Measurements from ENCODE around the gene EBLN2. TPM values are rescaled to one million over a fixed set of nuclear protein-coding genes. Genes with fewer than 3 reads are reported as not detected.

Gene EBLN2
- total RNA-seq, 1 donor from 2014 or later, result 11.3 TPM

DNA sequence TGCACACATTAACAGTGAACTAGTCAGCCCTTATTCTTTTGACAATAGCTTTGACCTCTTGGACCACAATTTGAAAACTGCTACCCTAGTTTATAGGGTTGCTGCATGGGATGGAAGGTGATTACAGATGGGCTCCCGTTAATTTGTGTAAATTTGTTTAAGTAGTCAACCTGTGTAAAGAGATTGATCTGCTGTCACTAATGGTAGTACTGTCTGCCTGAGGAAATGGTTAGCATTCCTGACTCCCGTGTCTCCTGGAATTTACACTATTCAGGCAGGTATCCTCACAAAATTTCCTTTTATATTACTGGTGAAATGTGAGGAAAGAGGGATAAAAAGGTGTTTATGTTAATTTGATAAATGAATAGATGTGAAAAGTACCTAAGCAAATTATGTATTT is 15.3 kb upstream of the EBLN2 start:
- Mint-ChIP-seq H3K27me3 (ENCODE audit: low read depth) (no peaks in the 10 kb centered on the region), H3K9me3 (no peaks in the 10 kb centered on the region), H3K4me1 (peaks cover 26% of the 10 kb centered on the region), H3K4me3 (no peak overlapping the region), H3K36me3 (peaks cover 5% of the 10 kb centered on the region), H3K27ac (no peak overlapping the region)
- TF ChIP-seq, protein P1, sequence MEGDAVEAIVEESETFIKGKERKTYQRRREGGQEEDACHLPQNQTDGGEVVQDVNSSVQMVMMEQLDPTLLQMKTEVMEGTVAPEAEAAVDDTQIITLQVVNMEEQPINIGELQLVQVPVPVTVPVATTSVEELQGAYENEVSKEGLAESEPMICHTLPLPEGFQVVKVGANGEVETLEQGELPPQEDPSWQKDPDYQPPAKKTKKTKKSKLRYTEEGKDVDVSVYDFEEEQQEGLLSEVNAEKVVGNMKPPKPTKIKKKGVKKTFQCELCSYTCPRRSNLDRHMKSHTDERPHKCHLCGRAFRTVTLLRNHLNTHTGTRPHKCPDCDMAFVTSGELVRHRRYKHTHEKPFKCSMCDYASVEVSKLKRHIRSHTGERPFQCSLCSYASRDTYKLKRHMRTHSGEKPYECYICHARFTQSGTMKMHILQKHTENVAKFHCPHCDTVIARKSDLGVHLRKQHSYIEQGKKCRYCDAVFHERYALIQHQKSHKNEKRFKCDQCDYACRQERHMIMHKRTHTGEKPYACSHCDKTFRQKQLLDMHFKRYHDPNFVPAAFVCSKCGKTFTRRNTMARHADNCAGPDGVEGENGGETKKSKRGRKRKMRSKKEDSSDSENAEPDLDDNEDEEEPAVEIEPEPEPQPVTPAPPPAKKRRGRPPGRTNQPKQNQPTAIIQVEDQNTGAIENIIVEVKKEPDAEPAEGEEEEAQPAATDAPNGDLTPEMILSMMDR (IDR thresholded peaks at IDR 0.05; ENCODE audit: unreplicated experiment), result no peak
- DNase-seq (ENCODE audit: low spot score in 2 of 2, unreplicated experiment in 2 of 2), result no peak

DNA sequence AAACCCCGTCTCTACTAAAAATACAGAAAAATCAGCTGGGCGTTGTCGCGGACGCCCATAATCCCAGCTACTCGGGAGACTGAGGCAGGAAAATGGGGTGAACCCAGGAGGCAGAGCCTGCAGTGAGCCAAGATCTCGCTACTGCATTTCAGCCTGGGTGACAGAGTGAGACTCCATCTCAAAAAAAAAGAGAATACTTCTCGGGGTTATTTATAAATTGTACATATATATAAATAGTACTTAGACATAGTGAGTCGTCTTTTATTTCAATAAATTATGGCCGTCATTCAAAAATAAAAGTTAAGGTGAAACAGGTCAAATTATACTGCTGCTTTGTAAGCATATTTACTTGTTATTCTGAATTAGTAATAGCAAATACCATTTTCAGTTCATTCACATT is 12.1 kb upstream of the EBLN2 start:
- Mint-ChIP-seq H3K4me3 (no peak overlapping the region), H3K9me3 (no peaks in the 10 kb centered on the region), H3K4me1 (peaks cover 10% of the 10 kb centered on the region), H3K27me3 (ENCODE audit: low read depth) (no peaks in the 10 kb centered on the region), H3K27ac (no peak overlapping the region), H3K36me3 (peaks cover 5% of the 10 kb centered on the region)
- DNase-seq (ENCODE audit: low spot score in 2 of 2, unreplicated experiment in 2 of 2), result no peak
- TF ChIP-seq, protein P1 (IDR thresholded peaks at IDR 0.05; ENCODE audit: unreplicated experiment), result no peak

DNA sequence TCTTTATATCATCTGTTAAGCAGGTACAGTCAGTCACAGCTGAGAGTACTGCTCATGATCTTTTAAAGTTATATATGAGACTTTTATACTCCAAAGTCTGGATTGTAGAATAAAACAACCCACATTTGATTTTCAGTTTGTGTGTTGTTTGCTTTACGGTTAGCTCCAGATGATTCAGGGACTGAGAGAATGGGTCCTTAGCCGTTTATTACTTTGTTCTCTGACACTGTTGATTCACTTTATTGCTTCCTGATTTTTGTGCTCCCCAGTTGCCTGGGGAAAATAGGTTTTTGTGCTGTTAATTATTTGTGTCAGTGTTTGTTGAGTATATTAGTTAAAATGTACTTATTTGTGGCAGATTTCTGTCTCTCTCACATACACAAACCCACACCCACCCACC is 8.6 kb upstream of the EBLN2 start:
- Mint-ChIP-seq H3K4me3 (no peak overlapping the region), H3K36me3 (peaks cover 5% of the 10 kb centered on the region), H3K4me1 (peaks cover 11% of the 10 kb centered on the region), H3K9me3 (no peaks in the 10 kb centered on the region), H3K27ac (peak overlapping the region; percentile 30), H3K27me3 (ENCODE audit: low read depth) (no peaks in the 10 kb centered on the region)
- TF ChIP-seq, protein P1 (IDR thresholded peaks at IDR 0.05; ENCODE audit: unreplicated experiment), result no peak
- no peak for DNase-seq (ENCODE audit: low spot score in 2 of 2, unreplicated experiment in 2 of 2)

DNA sequence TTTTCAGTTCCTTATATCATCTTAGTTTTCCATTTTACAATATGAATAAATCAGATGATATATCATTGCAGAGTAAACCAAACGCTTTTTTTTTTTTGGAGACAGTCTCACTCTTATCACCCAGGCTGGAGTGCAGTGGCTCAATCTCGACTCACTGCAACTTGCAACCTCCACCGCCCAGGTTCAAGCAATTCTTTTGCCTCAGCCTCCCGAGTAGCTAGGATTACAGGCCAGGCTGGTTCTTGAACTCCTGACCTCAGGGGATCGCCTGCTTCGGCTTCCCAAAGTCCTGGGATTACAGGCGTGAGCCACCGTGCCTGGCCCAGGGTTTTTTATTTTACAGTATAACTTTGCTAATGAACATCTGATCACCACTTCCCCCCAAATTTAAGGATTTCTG is 5.9 kb upstream of the EBLN2 start:
- no peak for DNase-seq (ENCODE audit: low spot score in 2 of 2, unreplicated experiment in 2 of 2)
- H3K9me3 Mint-ChIP-seq, result no peaks in the 10 kb centered on the region
- H3K27me3 Mint-ChIP-seq (ENCODE audit: low read depth), result no peaks in the 10 kb centered on the region
- H3K4me1 Mint-ChIP-seq, result peaks cover 11% of the 10 kb centered on the region
- H3K27ac Mint-ChIP-seq, result peak overlapping the region; percentile 47
- TF ChIP-seq, protein P1 (IDR thresholded peaks at IDR 0.05; ENCODE audit: unreplicated experiment), result no peak
- no peak overlapping the region for H3K4me3 Mint-ChIP-seq
- peaks cover 5% of the 10 kb centered on the region for H3K36me3 Mint-ChIP-seq

DNA sequence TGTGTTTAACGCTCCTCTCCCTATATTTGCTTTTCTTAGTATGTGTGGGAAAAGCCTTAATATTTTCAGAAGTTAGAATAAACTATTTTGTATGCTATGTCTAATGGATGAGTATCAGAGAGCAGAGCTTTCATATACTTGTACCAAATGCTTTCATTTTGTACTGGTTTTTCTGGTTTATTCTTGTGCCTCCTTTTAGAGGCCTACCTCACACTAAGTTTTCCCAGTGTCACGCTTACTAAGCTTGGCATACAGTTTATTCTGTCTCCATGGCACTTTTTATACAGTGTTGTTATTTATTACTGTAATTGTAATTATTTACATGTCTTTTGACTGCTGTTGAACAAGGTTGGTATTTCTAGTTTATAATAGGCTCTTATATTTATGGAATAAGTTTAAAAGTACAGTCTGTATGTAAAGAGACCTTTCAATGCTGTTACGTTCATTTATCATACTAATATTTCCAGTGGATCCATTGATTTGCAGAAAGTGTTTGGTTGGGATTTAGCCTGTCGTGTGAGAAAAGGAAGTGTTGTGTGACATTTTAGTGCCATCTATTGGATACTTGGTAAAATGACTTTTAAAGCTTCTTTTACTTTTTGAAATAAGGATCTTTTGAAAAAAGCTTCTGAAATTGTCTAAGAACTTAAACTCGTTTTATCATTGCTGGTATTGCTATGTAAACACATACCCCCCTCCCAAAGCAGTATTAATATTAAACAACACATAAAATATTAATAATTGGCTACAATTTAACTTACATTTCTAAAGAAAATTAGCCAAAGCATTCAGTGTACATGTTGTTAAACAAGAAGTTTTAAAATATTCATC is 5.2 kb upstream of the EBLN2 start:
- TF ChIP-seq, protein P1 (IDR thresholded peaks at IDR 0.05; ENCODE audit: unreplicated experiment), result no peak
- Mint-ChIP-seq H3K27ac (peak overlapping the region; percentile 47), H3K36me3 (peaks cover 5% of the 10 kb centered on the region), H3K4me1 (peaks cover 11% of the 10 kb centered on the region), H3K9me3 (no peaks in the 10 kb centered on the region), H3K4me3 (no peak overlapping the region), H3K27me3 (ENCODE audit: low read depth) (no peaks in the 10 kb centered on the region)
- no peak for DNase-seq (ENCODE audit: low spot score in 2 of 2, unreplicated experiment in 2 of 2)
